ENCODE measurements around the gene CD3D. TPM values are rescaled to one million over a fixed set of nuclear protein-coding genes. Genes with fewer than 3 reads are reported as not detected.

The CD3D gene
- not detected in 2 replicates for total RNA-seq

DNA sequence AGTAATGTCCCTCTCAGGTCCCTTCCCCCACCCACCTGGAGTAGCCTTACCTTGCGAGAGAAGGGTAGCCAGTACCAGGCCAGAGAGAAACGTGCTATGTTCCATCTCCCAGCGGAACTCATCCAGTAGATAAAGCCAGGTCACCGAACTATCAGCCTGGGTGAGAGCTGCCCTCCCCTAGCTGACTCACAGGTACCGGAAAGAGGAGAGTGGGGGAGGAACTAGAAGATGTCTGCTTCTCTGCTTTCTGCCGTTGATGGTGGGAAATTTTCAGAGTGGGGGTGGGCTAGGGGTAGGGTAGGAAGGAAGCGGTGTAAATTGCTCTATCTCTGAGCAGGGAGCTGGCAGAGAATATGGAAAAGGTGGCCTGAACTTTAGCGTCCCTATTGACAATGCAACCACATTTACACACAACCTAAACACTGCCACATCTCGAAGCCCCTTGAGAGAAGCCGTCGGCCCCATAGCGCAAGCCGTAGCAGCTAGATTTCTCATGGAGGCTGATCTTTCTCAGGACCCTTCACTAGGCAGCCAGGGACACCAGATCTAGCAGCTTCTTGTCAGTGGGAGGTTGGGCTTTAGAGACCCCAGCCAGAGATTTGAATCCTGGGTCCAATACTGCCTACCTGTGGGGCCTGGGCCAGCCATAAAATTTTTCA, at the start of gene CD3D:
Gene CD3D, minus strand, starts transcription at position 203 of the 659 bp plus-strand sequence. Its CDS starts 98 bp downstream, at position 105.

DNA sequence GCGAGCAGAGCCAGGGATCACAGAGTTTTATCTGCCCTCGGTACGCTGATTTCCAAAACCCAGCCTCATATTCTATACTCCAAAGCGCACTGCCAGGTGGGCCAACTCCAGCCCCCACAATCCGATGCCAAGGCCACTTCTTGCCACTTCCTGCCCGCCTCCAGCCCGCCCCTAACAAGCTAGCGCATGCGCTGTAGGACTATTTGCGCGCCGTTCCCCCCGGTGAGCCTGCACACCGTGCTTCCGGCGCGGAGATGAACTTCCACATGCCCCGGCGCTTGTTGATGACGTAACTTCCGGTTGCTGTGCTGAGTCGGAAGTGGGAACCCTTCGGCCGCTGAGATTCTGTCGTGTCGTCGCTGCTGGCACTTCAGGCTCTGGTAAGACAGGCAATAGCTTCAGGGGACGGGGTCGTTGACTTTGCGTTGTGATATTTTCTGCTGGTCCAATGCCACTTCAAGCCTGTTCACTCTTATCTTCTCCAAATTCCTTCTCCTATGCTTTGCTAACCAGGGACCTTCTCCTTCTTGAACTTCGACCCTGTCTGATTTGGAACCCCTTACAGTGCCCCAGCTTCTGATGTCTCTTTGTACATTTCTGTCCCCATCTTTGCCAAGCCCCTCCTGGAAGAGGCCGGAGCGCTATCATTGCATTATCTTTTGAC, 16.9 kb upstream of the CD3D start, which contains the start of gene UBE4A:
Gene UBE4A, plus strand, starts transcription at position 306 of the 664 bp plus-strand sequence. CDS start 5,481 bp downstream, outside the sequence.

DNA sequence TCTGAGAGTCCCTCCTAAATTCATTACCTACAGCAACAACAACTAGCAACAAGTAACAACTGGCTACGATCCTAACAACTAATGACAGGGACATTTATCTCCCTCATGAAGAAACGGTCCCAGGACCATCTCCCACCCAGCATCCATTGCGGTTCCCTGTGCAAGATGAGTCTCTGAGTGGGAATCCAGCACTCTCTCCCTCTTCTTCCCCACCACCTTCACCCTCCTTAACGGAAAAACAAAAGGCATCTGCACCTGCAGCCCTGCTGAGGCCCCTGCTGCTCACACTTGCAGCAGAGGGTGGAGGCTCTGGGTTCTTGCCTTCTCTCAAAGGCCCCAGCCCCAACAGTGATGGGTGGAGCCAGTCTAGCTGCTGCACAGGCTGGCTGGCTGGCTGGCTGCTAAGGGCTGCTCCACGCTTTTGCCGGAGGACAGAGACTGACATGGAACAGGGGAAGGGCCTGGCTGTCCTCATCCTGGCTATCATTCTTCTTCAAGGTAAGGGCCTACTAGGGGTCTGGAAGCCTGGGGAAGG, 1.5 kb upstream of the CD3D start, which contains the start of gene CD3G:
Gene CD3G, plus strand, starts transcription at position 364 of the 535 bp plus-strand sequence. Its CDS starts 80 bp downstream, at position 444.

GRCh38 chr11:118304568-118305248, 37.8 kb downstream of the CD3D start, which contains the start of gene CD3E:
Gene CD3E, plus strand, starts transcription at chr11:118304730. Its CDS starts 223 bp downstream, at chr11:118304953.

Other genes with a start within 250 kb of the CD3D start
- not detected in 2 replicates for gene SCN4B, start 189.9 kb downstream of the CD3D start, total RNA-seq
- 0.09 TPM in 1 of 2 replicates, not detected in the other for gene SCN2B, start 166.1 kb downstream of the CD3D start, total RNA-seq
- gene JAML, start 117.7 kb downstream of the CD3D start, total RNA-seq = not detected in 2 replicates
- gene MPZL3, start 90.3 kb downstream of the CD3D start, total RNA-seq = 0.17 and 0.82 TPM in 2 replicates
- not detected in 2 replicates for gene MPZL2, start 78.4 kb downstream of the CD3D start, total RNA-seq
- not detected in 2 replicates for gene CD3E, start 38.0 kb downstream of the CD3D start, total RNA-seq
- not detected in 2 replicates for gene CD3G, start 1.6 kb upstream of the CD3D start, total RNA-seq
- 29.8 and 30.5 TPM in 2 replicates for gene UBE4A, start 16.9 kb upstream of the CD3D start, total RNA-seq
- gene ATP5MG, start 58.9 kb upstream of the CD3D start, total RNA-seq = 46.9 and 55.3 TPM in 2 replicates
- 8.8 and 15.6 TPM in 2 replicates for gene KMT2A, start 93.8 kb upstream of the CD3D start, total RNA-seq
- gene TTC36, start 184.8 kb upstream of the CD3D start, total RNA-seq = 0.26 TPM in 1 of 2 replicates, not detected in the other
- gene TMEM25, start 188.5 kb upstream of the CD3D start, total RNA-seq = 10.3 and 13.1 TPM in 2 replicates
- 17.7 and 30.9 TPM in 2 replicates for gene IFT46, start 223.2 kb upstream of the CD3D start, total RNA-seq
- gene ARCN1, start 229.7 kb upstream of the CD3D start, total RNA-seq = 108 and 141 TPM in 2 replicates